ENCODE data around the gene ASPHD1.
"Not testable (repeated sequence)": the region's sequence is repeated elsewhere in the genome, so short reads cannot be mapped to it uniquely, and the experiment has no call there.

ASPHD1 gene

GRCh38 chr16:29900102-29900887, at the start of gene ASPHD1:
Gene ASPHD1, plus strand, starts transcription at chr16:29900488. Its CDS starts 484 bp downstream, at chr16:29900972.
- peak; percentile 56 for DNase-seq

DNA sequence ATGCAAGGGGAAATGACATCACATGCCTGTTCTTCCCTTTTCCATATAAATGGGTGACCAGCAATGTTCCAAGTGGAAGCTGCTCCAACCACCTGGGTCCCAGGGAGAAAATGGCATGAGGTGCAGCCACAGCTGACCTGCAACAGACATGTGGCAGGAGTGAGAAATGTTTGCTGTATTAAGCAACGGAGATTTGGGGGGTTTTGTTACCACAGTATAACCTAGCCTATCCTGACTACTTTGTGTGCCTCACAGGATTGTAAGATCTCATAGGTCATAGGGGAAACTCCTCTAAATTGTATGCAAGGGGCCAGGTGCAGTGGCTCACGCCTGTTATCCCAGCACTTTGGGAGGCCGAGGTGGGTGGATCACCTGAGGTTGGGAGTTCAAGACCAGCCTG, 49.3 kb upstream of the ASPHD1 start:
- DNase-seq: no peak

DNA sequence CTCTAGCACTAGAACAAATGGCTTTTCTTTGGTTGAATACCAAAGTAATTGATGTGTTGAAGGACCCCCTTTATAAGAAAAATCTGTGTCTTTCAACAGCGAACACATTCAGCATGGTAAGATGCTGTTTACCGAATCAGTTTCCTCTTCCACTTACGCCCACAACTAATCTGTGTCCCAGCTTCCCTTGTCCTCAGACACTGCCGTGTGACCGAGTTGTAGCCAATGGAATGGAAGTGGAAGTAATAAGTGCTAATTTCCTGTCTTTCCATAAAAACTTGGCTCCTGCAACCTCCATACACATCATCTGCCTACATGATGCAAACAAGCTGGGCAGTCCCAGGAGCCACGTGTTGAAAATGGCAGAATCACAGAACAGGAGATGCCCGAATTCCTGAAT, 47.6 kb upstream of the ASPHD1 start:
- no peak for DNase-seq

GRCh38 chr16:29854520-29855100, 45.7 kb upstream of the ASPHD1 start:
- DNase-seq: no peak

GRCh38 chr16:29857133-29857760, 43.0 kb upstream of the ASPHD1 start:
- no peak for DNase-seq

GRCh38 chr16:29858149-29858849, 42.0 kb upstream of the ASPHD1 start:
- DNase-seq: no peak

- DNase-seq: no peak
Observed at GRCh38 chr16:29858974-29859373, 41.3 kb upstream of the ASPHD1 start.

GRCh38 chr16:29860218-29860617, 40.1 kb upstream of the ASPHD1 start:
- DNase-seq: no peak

DNA sequence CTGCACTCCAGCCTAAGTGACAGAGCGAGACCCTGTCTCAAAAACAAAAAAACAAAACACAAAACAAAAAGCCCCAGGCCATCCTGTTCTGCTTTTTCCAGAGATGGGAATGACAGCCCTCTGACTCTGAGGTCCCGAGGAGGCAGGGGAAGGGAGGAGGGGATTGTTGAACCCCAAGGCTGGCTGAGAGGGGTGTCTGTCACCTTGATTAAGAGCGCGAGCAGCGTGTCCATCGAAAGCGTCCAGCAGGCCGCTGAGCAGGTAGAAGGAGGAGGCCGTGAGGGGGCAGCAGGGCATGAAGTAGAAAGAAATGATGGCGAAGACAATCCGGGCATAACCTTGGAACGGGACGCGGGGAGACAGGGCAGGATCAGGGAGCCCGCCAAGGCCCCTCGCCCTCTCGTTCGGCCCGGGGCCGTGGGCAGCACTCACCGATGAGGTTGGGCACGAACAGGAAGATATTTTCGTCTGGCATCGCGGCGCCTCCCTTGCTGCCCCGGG, 37.9 kb upstream of the ASPHD1 start:
- DNase-seq: no peak

DNA sequence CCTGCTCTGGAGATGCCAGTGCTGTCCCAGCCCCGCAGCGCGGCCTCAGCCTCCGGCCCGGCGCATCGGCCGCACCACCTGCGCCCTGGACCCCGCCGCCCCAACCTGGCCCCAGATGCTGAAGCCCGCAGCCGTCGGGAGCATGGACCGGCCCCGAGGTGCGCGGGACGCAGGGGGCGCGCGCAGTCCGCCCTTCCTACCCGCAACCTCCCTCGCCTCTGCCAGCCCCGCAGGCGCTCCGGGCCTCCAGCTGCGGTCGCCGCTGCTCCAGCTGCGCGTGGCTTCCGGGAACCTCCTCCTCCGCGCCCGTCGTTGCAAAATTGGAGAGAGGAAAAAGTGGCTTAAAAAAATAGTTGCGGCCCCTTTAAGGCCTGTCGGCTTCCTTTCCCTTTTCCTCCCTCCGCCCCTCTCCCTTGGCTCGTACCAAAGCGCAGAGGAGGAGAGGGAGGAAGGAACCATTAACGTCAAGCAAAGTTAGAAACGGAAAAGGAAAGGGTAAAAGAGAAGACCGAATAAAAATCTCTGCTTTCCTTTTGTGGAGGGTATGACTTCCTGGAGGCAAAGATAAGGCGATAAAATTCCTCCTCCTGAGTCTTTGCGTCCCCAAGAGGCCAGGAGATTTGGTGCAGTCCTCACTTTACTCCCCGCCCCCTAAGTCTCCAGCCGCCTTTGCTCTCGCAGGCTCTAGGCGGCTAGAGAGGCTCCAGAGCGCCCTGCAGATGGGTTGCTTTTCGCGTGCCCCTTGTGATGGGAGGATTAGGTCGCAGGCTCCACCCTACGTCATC, 37.2 kb upstream of the ASPHD1 start, which contains the start of gene CDIPT:
Gene CDIPT (minus strand): TSS at position 343 of the 785 bp plus-strand sequence. CDS start 369 bp downstream, outside the sequence.
- DNase-seq: peak; percentile 95

DNA sequence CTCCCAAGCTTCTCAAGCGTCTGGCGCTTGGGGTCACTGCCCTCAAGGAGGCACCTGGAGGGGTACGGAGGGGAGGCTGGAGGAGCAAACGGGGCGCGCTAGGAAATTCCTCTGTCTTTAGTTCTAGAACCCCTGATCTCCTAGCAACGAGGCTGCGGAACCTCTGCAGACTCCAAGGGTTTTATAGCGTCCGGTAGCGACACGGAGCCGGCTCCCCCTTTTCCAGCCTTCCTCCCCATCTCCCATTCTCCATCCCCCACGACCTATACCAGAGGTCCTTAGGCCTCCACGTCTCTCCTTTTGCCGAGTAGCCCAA, 36.7 kb upstream of the ASPHD1 start:
- no peak for DNase-seq

- DNase-seq: no peak
Observed at GRCh38 chr16:29864205-29864604, 36.1 kb upstream of the ASPHD1 start.

GRCh38 chr16:29868396-29869009, 31.8 kb upstream of the ASPHD1 start:
- DNase-seq: no peak

GRCh38 chr16:29869067-29869466, 31.2 kb upstream of the ASPHD1 start:
- not testable (repeated sequence) for DNase-seq

DNA sequence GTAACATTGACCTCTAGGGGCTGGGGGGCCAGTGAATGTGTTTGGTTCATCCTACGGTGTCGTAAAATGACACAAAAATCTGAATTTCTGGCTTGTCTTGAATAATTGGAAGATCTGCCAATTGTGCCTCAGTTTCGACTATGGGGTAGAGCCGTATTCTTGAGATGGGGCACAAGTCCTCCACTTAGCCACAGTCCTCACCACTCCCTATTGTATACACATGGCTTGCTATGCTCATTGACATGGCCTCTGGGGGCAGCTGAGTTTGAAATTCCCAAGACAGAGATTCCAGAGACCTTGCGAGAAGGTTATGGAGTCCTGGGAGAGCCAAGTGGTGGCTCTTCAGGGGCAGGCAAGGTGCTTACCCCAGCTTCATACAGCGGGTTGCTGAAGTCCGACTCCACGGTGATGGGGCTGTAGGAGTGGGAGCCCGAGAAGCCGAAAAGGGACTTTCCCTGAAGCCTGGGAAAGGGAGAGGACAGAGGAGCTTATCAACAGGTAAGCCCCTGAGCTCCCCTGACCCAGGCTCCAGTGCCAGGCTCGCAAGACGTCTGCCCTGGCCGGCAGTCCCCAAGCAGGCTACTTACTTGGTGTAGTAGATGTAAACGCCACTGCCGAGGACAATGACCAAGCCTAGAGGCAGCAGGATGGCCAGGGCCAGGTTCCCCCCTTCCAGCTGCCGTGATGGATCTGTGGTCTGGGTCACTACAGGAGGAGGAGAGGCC, 28.3 kb upstream of the ASPHD1 start:
- no peak for DNase-seq

- DNase-seq: no peak
Observed at GRCh38 chr16:29873319-29873718, 27.0 kb upstream of the ASPHD1 start.

DNA sequence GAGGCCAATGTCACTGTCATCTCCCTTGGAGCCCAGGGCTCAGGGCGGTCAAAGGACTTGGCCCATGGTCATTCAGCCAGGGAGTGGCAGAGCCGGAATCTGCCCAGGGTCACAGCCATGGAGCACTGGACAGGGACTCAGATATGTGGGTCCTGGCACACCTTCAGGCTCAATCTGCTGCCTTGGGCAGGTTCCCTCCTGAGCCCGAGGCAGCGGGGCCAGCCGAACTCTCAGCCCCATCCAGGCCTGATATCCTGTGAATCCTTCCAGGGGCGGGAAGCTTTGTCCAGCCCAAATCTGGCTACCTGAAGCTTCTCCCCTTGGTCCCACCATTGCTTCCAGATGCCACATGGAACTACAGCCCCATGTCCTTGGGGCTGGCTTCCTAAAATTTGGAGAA, 25.1 kb upstream of the ASPHD1 start:
- DNase-seq: no peak

- DNase-seq: no peak
Observed at GRCh38 chr16:29876217-29876593, 24.1 kb upstream of the ASPHD1 start.

- no peak for DNase-seq
Observed at GRCh38 chr16:29876594-29877249, 23.6 kb upstream of the ASPHD1 start.

DNA sequence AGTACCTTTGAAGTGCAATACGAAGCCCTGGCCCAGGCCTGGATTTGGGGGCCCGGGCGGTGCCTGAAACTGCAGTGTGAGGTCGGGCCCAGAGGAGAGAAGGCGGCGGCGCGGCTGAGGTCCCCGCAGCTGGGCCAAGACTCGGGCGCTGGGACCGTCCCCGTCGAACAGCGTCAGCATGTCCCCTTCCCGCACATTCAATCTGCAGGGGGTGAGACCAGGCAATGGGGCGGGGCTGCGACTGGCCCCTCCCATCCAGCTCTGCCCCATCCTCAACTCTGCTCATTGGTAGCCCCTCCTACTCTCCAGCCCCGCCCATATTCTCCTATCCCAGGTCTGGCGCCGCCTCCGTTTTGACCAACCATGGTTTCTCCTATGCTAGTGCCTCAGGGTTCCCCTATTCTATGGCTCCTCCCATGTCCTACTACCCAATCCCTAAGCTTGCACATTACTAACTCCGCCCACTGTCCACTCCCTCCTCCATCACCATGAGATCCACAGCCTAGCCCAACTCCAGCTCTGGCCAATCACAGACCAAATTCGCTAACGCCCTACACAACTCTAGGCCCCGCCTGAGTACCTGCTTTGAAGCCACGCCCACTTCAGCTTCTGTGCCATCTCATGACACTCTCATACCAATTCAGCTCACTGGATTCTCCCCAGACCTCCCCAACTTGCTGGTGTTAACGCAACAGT, 22.9 kb upstream of the ASPHD1 start:
- DNase-seq: peak; percentile 56

Measured in MV-4-11 (cell line).